ENCODE results near the gene ABLIM1. TPM values are rescaled to one million over a fixed set of nuclear protein-coding genes. Genes with fewer than 3 reads are reported as not detected.

The ABLIM1 gene
- total and polyA plus RNA-seq, 10 of the 15 experiments (the other 5 are each of a cell fraction or from before 2014, with no cell fraction given), result 14.2 to 50.5 (median 28.1) TPM

- no peak for ATAC-seq
- ChIA-PET CTCF (no interaction called here), SMC1A (ENCODE audit: uncharacterized antibody, unreplicated experiment) (interaction anchor here (0.6 kb wide), 1 partner anchor 13 kb away, joined by 3 read pairs; no protein-coding TSS in a partner anchor), POLR2A (no interaction called here), RAD21 (ENCODE audit: unreplicated experiment) (no interaction called here)
- no peak for FAIRE-seq
- 39% methylated on average over 5 of the region's 5 CpGs for WGBS (ENCODE audit: insufficient coverage, insufficient replicate concordance, low lambda C conversion rate, missing lambda C conversion rate)
- H3K4me3 ChIP-seq, result no peak overlapping the region
- H4K20me1 ChIP-seq (ENCODE audit: control insufficient read depth, insufficient read depth), result no peaks in the 10 kb centered on the region
- no peak for DNase-seq (ENCODE audit: low read depth, low spot score)
- no peaks in the 10 kb centered on the region for H3K79me2 ChIP-seq (ENCODE audit: control insufficient read depth, insufficient read depth, low read length)
- BruUV-seq (replicated peaks), result no TSS peak
- in situ Hi-C loops (cut with MboI), result no loop called here
- no peak overlapping the region for H3K4me2 ChIP-seq (ENCODE audit: control insufficient read depth, insufficient read depth)
- no peak overlapping the region for H3K9ac ChIP-seq (ENCODE audit: control insufficient read depth, insufficient read depth, low read length)
- H3K27ac ChIP-seq (ENCODE audit: control insufficient read depth, insufficient read depth), result no peak overlapping the region
- H3K36me3 ChIP-seq (ENCODE audit: control insufficient read depth in 2 of 2, insufficient read depth in 2 of 2, low read length in 1 of 2), result no peaks in the 10 kb centered on the region
- no peak for TF ChIP-seq TARDBP (IDR thresholded peaks at IDR 0.05; ENCODE audit: borderline replicate concordance)
- no peak for TF ChIP-seq RCOR1 (conservative IDR thresholded peaks at IDR 0.05; ENCODE audit: low read depth, low read length)
- no peak for TF ChIP-seq ASH2L (IDR thresholded peaks at IDR 0.05; ENCODE audit: borderline replicate concordance, low read depth)
- TF ChIP-seq IRF3 (IDR thresholded peaks at IDR 0.05), result no peak
- TF ChIP-seq NFXL1 (IDR thresholded peaks at IDR 0.05; ENCODE audit: borderline replicate concordance), result no peak
- TF ChIP-seq IKZF1 (conservative IDR thresholded peaks at IDR 0.05), result no peak
- no peak for TF ChIP-seq JUNB (IDR thresholded peaks at IDR 0.05)
- TF ChIP-seq NRF1 (conservative IDR thresholded peaks at IDR 0.05; ENCODE audit: low read depth, low read length), result no peak
- no peak for TF ChIP-seq BRCA1 (IDR thresholded peaks at IDR 0.05; ENCODE audit: low read depth, low read length)
- intact Hi-C loops (cut with micrococcal nuclease; ENCODE audit: unreplicated experiment), result no loop called here
- no peaks in the 10 kb centered on the region for H3K9me3 ChIP-seq (replicated peaks; ENCODE audit: control insufficient read depth, insufficient read depth, low read length)
- H3K27me3 ChIP-seq (replicated peaks in 1 of 2; ENCODE audit: control insufficient read depth in 2 of 2, insufficient read depth in 2 of 2, low read length in 1 of 2), result no peaks in the 10 kb centered on the region; a peak in 2 of 4 replicates
- H3K4me1 ChIP-seq (ENCODE audit: control insufficient read depth, insufficient read depth, low read length), result no peaks in the 10 kb centered on the region
- H2AFZ ChIP-seq (ENCODE audit: control insufficient read depth, low read depth, low read length), result no peak overlapping the region
Measured at GRCh38 chr10:114681542-114681941, 23.5 kb upstream of the ABLIM1 start.
